GM19324 (cell line): ENCODE data around the gene MAST4.
"Not testable (repeated sequence)": the region's sequence is repeated elsewhere in the genome, so short reads cannot be mapped to it uniquely, and the experiment has no call there.

Experiments used
- ATAC-seq: cut with Tn5 transposase; IDR thresholded peaks from one replicate; pipeline ENCODE4 v1.9.1; 2021; ENCODE audit warnings: mild to moderate bottlenecking, moderate library complexity; ENCODE audit not compliant: unreplicated experiment, low FRiP score

Gene MAST4

DNA sequence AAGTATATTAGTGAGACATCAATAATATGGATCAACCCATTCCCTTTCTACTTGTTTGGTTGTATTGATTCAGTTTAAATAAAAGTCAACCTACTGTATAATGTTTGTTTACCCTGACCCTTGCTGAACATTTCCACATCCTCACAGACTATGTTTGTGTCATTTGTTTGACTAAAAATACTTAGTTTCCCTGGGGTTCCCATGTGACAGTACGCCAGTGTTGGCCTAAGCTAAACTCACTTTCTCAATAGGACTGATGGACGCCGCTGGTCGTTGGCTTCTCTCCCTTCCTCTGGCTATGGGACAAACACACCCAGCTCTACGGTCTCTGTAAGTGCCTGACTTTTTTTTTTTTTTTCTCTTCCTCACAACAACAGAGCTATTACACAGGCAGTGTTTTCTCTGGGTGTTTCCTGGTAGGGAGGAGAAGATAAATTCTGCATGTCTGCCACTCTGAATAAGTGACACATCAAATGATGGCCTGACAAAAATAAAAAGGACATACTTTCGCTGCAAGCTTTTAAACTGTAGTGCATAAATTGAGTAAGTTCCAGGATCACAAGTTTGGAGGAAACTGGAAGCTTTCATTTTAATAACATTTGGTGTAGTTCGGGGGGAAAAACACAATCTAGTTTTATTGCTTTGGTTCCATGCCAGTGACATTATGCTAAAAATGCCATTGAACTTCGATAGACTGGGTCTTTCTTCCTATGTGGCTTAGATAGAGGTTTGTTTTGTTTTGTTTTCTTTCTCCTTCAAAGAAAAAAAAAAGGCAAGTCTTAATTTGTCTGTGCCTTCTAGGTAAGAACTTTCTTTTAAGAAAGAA is 499.4 kb downstream of the MAST4 start:
- no peak for ATAC-seq

- no peak for ATAC-seq
Observed at GRCh38 chr5:67098656-67099055, 502.5 kb downstream of the MAST4 start.

DNA sequence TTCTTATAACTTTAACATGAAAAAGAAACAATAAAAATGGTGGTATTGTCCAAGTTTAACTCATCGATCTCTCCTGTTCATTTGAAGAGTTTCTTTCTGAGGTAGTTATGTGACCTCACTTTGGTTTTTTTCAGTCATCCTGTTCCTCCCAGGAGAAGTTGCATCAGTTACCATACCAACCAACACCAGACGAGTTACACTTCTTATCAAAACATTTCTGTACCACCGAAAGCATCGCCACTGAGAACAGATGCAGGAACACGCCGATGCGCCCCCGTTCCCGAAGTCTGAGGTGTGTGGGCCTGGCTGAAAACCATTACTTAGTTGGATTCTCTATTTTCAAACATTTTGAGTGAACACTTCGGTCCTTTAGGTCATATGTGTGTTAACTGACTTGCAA is 504.1 kb downstream of the MAST4 start:
- no peak for ATAC-seq

DNA sequence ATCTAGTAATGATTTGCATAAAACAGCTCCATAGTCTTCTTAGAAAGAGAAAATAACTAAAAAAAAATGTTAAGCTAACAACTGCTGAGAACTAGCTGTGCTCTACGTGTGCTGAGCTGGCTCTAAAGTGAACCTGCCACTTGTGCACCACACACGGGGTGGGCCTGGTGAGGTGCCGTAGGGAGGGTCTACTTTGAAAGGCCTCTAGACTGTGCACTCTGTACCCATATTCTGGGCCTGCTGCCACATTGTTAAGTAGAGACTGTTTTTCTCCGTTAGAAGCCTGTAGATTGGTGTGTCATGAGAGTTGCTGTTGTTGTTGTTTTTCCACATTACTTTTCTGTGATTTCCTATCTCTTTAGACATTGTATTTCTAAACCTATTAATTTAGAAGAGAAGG is 506.5 kb downstream of the MAST4 start:
- ATAC-seq, result no peak

DNA sequence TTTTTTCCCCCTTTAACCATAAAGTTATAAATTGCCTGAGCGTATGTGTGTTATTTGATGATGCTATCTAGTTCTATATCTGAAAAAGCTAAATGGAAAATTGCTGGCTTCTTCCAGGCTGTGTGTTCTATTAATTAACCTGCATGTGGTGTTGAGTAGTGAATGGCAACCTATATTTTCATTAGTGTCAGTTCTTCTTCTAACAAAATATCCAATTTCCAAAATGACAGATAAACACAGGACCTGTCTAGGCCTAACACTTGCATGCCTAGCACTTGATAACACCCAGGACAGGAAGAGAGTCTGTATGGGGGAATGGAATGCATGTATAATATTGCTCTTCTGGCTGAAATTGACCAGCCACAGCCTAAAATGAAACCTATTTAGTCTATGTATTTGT is 508.7 kb downstream of the MAST4 start:
- no peak for ATAC-seq

DNA sequence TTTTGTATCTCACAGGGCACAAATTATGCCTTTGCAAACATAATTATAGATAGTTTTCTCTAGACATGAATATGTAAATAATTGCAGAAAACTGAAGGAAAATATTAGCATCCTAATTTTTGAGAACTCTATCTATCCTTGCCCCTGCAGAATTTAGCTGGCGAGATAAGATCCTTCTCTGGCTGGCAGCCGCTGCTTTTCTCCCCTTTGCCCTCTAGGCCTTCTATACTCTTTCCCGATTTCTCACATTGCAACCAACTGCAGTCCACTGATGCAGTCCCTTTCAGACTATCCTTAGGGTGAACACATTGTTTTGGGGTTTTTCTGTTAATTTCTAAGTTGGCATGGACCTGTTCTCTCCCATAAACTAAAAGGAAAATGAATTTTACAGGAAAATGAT is 509.1 kb downstream of the MAST4 start:
- no peak for ATAC-seq

- ATAC-seq, result no peak
Observed at GRCh38 chr5:67106626-67107342, 510.6 kb downstream of the MAST4 start.

DNA sequence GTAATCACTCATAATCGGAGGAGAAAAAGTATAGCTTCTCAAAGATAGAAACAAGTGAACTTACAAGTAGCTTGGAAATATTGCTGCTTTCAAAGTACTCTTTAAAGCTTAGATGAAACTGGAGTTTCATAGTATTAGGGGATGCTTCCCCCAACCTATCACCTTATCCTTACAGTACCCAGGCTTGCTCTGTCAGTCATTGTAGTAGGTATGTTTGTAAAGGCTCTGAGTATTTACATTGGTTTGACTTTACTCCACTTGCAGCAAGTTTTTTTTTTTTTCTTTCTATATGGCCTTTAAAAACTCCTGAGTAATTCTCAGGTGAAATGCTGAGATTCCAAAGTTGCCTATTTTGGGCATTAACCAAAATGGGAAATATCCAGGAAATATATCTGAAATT is 515.6 kb downstream of the MAST4 start:
- ATAC-seq, result no peak

GRCh38 chr5:67115246-67115645 is 519.1 kb downstream of the MAST4 start:
- no peak for ATAC-seq

DNA sequence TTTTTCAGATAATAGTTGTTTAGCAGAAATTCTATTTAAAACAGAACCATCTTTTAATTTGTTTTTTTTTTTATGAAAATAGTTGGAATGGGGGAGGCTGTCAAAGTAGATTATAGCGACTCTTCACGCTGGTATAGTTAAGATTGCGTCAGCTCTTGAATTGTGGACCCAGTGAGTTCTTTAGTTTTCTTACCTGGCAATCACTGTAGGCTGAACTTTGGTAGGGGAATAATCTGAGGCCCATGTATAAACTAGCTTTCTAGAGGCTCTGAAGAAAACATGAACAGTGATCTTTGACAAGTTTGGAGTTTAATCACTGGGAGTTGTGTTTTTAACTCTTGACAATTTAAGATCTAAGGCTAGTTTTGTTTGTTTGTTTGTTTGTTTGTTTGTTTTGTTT is 519.6 kb downstream of the MAST4 start:
- ATAC-seq, result no peak

GRCh38 chr5:67118050-67118620 is 521.9 kb downstream of the MAST4 start:
- ATAC-seq, result no peak

DNA sequence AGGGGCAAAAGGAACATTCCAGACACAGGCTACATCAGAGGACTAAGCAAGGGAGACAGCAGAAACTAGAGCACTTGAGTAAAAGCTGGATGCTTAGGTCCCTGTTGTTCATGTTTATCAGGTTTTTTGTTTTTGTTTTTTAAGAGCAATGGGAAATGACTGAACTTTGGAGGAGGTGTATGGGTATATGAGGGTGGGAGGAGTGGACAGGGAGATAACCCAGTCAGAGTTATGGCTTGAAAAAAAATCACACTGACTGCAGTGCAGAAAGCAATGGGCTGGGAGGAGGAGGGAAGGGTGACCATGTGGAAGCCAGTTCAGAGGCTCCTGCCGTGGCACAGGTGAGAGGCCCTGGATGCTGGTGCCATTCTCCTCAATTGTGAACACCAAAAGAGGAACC is 522.8 kb downstream of the MAST4 start:
- ATAC-seq, result no peak

- ATAC-seq, result no peak
Observed at GRCh38 chr5:67120032-67120431, 523.8 kb downstream of the MAST4 start.

DNA sequence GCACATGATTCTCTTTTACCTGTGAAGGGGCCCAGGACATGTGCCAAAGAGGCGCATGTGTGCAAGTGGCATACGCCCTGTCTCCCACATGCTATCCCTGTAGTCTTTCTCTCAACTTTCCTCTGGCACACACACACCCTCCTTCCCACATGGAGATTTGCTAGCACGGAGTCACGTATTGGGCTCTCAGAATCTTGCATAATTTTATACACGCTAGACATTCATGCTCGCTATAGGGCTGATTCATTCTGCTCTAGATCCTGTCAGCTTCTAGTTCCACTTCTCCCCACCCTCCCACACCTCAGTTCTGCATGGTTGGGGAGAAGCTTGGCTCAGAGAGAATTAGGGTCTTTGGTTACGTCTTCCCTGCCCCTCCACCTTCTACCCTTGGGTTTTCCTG is 527.6 kb downstream of the MAST4 start:
- ATAC-seq, result no peak

DNA sequence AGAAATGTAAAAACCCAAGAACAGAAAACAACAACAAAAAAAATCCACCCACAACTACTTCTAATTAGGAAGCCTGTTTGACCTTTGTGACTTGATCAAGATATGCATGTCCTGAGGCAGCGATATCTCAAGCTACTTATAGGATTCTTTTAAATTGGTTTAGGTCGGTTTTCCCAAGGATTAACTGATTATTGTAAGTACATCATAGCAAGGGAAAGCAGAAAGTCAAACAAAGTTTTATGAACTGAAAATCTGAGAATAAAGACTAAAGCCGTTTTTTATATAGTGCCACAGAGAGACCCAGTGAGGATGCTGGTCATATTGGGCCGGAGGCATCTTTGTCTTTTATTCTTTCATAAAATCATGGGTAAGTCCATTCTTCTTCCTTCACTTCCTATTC is 528.4 kb downstream of the MAST4 start:
- no peak for ATAC-seq

GRCh38 chr5:67127347-67127895 is 531.2 kb downstream of the MAST4 start:
- ATAC-seq, result not testable (repeated sequence)

- no peak for ATAC-seq
Observed at GRCh38 chr5:67129768-67130167, 533.6 kb downstream of the MAST4 start.

DNA sequence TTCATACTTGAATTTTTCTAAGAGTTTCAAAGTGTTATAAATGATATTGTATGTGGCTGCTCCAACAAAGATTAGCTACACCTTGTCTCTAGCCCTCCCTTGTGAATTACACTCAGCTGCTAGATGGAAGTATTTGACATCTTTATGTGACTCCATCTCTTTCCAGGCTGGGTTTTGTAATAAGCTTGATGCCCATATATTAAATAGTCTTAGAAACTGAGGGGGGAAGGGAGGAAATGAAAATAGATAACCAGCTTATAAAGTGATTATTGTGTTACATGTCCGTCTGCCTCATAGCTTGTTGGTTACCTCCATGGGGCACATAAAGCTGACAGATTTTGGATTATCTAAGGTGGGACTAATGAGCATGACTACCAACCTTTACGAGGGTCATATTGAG is 537.0 kb downstream of the MAST4 start:
- ATAC-seq, result no peak

DNA sequence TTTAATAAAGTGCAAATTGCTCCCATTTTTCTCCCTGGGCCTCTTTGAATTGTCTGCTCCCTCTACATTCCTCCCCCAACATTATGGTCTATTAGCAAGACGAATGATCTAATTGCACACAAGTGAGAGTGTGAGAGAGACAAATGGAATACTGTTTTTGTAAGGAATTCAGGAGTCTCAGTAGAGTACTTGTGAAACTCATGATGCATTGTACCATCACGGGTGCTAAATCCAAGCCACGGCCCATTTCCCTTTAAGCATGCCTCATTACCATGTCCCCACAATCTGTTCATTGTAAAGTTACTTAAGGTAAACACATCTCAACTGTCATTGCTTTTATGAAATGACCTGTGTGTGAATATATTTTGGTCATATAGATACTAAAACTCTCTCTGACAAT is 537.6 kb downstream of the MAST4 start:
- no peak for ATAC-seq

DNA sequence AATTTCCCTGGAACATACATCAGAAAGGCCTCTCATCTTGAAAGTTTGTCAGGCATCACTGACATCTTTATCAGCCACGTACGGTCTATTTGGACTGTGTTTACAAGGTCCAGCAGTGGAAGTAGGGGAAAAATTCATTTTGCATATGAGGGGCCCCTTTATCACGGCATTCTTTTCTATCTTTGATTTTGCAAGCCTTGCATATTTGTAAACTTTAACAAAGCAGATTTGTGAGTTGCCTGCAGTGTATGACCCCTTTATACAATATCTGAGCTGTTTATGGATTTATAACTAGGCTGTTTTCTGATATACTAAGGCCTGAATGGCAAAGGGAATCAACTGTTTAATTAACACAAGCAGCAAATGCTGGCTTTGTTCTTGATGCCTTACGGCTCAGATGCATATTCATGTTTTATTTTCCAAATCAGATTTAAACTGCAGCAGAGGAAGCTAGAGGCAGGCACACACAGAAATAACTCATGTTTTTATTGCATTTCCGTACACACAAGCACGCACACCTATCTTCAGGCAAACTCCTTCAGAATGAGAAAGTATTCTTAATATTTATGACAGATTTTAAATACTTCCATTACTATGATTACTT is 539.3 kb downstream of the MAST4 start:
- no peak for ATAC-seq

DNA sequence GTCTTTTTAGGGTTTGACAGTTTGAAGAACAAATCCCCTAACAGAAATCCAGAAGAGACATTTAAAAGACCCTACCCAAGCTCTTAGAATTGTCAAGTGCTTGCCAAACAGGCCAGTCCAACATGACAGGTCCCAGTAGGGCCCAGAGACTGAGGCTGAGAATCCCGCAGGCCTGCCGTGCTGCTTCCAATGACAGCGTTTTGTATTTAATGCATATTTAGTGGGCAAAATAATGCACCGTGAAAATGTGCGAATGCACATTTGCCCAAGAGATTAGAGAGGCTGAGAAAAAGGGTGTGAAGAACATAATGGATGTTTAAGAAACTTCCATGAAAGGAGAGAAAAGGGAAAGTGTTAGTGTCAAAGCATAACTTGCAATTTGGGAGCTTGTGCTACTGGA is 542.8 kb downstream of the MAST4 start:
- ATAC-seq, result no peak
